HFF-Myc (cell line): ENCODE results near the gene LRMDA.

Experiments
- DNase-seq: peaks from one replicate; pipeline ENCODE4 v3.0.0-alpha.2; 2011; ENCODE audit warnings: low read depth; ENCODE audit errors: extremely low read depth
- H3K4me3 ChIP-seq: replicated peaks from 2 replicates; pipeline ENCODE4 v1.5.1; 2011; ENCODE audit warnings: low read depth, mild to moderate bottlenecking, control low read depth, low read length
- CTCF ChIP-seq: IDR thresholded peaks from 2 replicates; pipeline ENCODE4 v1.5.1; 2012; ENCODE audit warnings: mild to moderate bottlenecking, low read depth, low read length, control low read depth; ENCODE audit errors: missing control alignments

LRMDA gene

GRCh38 chr10:75955973-75956502, 524.6 kb downstream of the LRMDA start:
- no peak for DNase-seq
- TF ChIP-seq CTCF = no peak
- H3K4me3 ChIP-seq = no peak overlapping the region

GRCh38 chr10:75956624-75957023, 525.2 kb downstream of the LRMDA start:
- H3K4me3 ChIP-seq = no peak overlapping the region
- no peak for DNase-seq
- no peak for TF ChIP-seq CTCF

GRCh38 chr10:75957314-75958120, 526.1 kb downstream of the LRMDA start:
- DNase-seq = no peak
- no peak overlapping the region for H3K4me3 ChIP-seq
- TF ChIP-seq CTCF = no peak

- no peak for TF ChIP-seq CTCF
- no peak overlapping the region for H3K4me3 ChIP-seq
- DNase-seq = peak; percentile 62
These were observed 527.8 kb downstream of the LRMDA start for GRCh38 chr10:75959209-75959608.

GRCh38 chr10:75959912-75960311, 528.5 kb downstream of the LRMDA start:
- TF ChIP-seq CTCF = no peak
- H3K4me3 ChIP-seq = no peak overlapping the region
- DNase-seq = no peak

- DNase-seq = no peak
- no peak for TF ChIP-seq CTCF
- no peak overlapping the region for H3K4me3 ChIP-seq
These were observed 531.1 kb downstream of the LRMDA start for GRCh38 chr10:75962395-75963061.
